GM12872 (cell line): ENCODE data around the gene NAV1.

Experiments used
- TF ChIP-seq, protein P1 (sequence below): IDR thresholded peaks from 3 replicates; pipeline ENCODE4 v1.5.1; 2011; ENCODE audit warnings: low read depth, mild to moderate bottlenecking, low read length, moderate library complexity; ENCODE audit not compliant: insufficient read depth

Gene NAV1

DNA sequence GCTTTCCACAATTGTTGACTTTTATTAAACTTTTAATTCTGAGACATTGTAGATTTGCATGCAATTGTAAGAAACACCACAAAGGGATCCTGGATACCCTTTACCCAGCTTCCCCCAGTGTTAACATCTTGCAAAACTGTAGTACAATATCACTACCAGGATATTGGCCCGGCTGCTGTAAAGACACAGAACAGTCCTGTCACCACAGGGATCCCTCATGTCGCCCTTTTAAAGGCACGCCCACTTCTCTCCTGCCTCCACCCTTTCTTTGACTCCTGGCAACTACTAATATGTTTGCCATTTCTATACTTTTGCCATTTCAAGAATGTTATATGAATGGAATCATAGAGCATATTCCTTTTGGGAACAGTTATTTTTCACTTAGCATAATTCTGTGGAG, 37.0 kb downstream of the NAV1 start:
- TF ChIP-seq, protein P1, sequence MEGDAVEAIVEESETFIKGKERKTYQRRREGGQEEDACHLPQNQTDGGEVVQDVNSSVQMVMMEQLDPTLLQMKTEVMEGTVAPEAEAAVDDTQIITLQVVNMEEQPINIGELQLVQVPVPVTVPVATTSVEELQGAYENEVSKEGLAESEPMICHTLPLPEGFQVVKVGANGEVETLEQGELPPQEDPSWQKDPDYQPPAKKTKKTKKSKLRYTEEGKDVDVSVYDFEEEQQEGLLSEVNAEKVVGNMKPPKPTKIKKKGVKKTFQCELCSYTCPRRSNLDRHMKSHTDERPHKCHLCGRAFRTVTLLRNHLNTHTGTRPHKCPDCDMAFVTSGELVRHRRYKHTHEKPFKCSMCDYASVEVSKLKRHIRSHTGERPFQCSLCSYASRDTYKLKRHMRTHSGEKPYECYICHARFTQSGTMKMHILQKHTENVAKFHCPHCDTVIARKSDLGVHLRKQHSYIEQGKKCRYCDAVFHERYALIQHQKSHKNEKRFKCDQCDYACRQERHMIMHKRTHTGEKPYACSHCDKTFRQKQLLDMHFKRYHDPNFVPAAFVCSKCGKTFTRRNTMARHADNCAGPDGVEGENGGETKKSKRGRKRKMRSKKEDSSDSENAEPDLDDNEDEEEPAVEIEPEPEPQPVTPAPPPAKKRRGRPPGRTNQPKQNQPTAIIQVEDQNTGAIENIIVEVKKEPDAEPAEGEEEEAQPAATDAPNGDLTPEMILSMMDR, result no peak

DNA sequence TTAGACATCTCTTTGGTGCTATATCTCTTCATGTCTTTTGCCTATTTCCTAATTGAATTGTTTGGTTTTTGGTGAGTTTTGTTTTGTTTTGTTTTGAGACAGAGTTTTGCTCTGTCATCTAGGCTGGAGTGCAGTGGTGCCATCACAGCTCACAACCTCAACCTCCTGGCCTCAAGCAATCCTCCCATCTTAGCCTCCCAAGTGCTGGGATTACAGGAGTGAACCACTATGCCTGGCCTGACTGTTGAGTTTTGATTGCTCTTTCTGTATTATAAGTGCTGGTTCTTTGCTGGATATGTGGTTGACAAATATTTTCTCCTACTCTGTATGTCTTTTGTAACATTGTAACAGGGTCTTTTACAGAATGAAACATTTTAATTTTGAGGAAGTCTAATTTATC, 38.0 kb downstream of the NAV1 start:
- TF ChIP-seq, protein P1, result no peak

DNA sequence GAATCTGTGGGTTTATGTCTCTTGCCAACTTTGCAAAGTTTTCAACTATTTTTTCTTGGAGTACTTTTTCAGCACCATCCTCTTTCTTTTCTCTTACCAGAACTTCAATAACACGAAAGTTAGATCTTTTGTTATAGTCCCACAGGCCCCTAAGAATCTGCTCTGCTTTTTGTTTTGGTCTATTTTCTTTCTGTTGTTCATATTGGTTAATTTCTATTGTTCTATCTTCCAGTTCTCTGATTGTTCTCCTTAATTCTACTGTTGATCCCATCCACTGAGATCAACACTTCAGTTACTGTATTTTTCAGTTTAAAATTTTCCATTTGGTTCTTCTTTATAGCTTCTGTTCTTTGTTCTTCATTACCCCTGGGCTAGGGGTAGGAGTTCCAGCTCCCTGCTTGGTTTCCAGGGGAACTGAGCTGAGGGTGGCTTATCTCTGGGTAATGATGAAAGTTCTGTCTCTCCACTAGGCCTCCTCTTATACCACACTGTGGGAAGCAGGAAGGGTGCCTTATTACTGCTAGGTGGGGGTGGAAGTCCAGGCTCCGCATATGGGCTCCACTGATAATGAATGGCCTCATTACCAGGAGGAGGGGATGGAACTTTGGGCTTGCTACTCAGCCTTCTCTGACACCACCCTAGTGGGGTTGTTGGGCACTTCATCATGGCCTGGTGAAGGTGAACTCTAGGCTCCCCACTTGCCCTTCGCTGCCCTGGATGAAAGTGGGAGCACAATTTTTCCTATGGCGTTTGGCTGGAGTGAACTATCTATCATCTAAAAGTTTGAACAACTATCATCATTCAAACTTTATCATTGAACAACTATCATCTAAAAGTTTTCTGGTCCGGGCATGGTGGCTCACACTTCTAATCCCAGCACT, 39.3 kb downstream of the NAV1 start:
- TF ChIP-seq, protein P1, result no peak

DNA sequence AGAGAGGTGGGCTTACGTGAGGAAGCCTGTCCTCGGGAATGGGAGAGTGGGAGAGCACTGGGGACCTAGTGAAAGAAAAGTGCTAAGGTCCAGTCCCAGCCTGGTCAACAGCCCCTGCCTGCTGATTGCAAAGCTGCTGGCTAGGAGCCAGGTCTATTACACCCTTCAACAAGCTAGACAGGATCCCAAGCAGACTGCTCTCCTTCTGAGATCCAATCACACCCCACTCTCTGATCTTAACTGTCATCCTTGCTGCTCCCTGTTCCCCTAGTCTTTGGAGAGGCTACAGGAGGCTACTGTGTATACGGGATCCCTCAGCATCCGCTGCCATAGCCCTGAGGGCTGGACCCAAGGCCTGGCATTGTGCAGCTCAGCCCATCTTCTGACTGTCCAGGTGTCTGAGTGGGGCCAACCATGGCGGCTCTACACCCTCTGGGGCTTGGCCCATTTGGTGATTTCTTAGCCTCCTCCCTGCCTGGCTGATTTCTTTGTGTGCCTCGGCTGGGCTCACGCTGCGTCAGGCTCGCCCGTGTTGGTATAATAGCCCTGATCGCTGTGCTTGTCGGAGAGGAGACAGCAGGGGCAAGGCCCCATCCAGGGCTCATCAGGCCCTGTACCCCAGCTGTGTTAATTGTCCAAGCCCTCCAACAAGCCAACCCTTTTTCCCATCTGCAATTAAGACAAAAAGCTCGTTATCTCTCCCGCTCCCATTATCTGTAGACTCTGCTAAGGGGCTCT, 43.9 kb downstream of the NAV1 start:
- TF ChIP-seq, protein P1, result no peak

DNA sequence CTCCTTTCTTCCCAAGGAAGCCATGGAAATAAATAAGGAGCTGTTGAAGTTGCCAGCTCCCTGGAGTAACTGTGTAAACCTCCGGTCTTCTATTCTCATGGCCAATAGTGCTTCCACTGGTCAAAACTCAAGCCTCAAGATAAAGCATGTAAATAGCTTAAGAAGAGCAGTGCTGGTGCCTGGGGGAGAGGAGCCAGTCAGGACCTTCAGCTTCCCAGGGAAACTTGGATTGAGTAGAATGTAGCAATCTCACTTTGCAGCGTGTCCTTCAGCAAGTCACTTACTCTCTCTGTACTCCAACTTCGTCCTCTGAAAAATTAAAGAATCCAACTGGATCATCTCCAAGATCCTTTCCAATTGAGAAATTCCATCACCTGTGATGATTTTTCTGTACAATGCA, 44.7 kb downstream of the NAV1 start:
- TF ChIP-seq, protein P1, result no peak

DNA sequence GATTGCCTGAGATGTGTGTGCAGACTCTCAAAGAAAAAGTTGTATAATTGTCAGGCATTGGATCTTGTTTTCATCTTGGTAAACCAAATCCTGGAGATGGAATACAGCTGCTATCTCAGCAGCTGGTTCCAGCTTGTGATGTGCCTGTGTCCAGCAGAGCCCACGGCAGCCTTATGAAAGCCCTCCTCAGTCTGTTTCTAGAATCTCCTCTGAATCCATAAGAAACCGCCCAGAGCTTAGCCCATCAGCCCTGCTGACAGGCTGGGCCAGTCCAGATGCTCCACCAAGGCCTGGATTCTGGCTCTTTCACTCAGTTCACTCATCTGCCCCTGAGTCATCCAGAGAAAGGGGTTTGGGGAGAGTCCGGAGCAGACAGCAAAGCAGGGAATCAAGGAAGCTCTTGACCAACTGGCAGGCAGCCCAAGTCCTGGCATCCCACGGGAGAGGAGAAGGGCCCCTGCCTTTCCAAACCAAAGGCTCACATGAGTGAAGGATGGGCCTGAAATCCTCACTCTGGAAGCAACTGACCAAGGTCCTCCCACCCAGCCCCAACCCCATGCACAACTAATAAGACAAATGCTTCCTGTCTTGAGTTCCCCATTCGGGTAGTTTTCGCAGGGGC, 45.7 kb downstream of the NAV1 start:
- TF ChIP-seq, protein P1, result no peak

DNA sequence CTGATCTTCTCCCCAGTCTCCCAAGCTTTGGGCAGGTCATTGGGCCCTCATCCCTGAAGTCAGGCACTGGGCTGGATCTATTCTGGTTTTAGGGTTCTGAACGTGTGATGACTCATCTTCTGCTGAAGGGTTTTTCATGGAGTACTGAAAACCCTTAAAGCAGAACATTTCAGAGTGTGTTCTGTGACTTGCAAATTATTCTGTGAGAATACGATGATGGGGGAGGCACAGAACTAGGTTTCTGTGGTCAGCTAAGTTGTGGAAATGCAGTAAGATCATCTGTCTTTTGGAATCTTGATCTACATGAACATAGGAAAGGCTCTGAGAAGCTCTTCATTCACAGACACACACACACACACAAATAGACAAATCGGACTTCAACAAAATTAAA, 46.2 kb downstream of the NAV1 start:
- TF ChIP-seq, protein P1, result no peak
